Measurements from ENCODE around the gene TMEM147. TPM values are rescaled to one million over a fixed set of nuclear protein-coding genes. Genes with fewer than 3 reads are reported as not detected.

The TMEM147 gene
- total RNA-seq, 1 donor from 2014 or later, result 77.7 TPM

- Histone ChIP-seq H3K27ac (no peak overlapping the region), H3K27me3 (no peaks in the 10 kb centered on the region), H3K4me3 (no peak overlapping the region), H3K4me1 (no peaks in the 10 kb centered on the region), H3K36me3 (no peaks in the 10 kb centered on the region), H3K9me3 (peaks cover 12% of the 10 kb centered on the region)
- DNase-seq, result no peak
- no peak for ATAC-seq
- intact Hi-C loops (cut with DNase I), result no loop called here
- no peak for TF ChIP-seq CTCF (IDR thresholded peaks at IDR 0.05)
Observed at GRCh38 chr19:35577918-35578317, 32.5 kb downstream of the TMEM147 start.

GRCh38 chr19:35578707-35579106 lies 33.3 kb downstream of the TMEM147 start:
- Histone ChIP-seq H3K4me1 (no peaks in the 10 kb centered on the region), H3K4me3 (no peak overlapping the region), H3K27me3 (no peaks in the 10 kb centered on the region), H3K9me3 (peaks cover 12% of the 10 kb centered on the region), H3K27ac (no peak overlapping the region), H3K36me3 (no peaks in the 10 kb centered on the region)
- TF ChIP-seq CTCF (IDR thresholded peaks at IDR 0.05), result no peak
- intact Hi-C loops (cut with DNase I), result no loop called here
- DNase-seq, result no peak
- no peak for ATAC-seq

- intact Hi-C loops (cut with DNase I), result no loop called here
- Histone ChIP-seq H3K4me3 (no peak overlapping the region), H3K27me3 (no peaks in the 10 kb centered on the region), H3K4me1 (no peaks in the 10 kb centered on the region), H3K27ac (no peak overlapping the region), H3K9me3 (no peaks in the 10 kb centered on the region), H3K36me3 (no peaks in the 10 kb centered on the region)
- no peak for TF ChIP-seq CTCF (IDR thresholded peaks at IDR 0.05)
- DNase-seq (no peak), ATAC-seq (no peak)
Observed at GRCh38 chr19:35582760-35583159, 37.3 kb downstream of the TMEM147 start.

GRCh38 chr19:35585848-35586247 lies 40.4 kb downstream of the TMEM147 start, which contains the start of gene PMIS2:
TSS of gene PMIS2 (plus strand) at chr19:35586173. CDS start at chr19:35586260, 87 bp downstream.
- ATAC-seq (no peak), DNase-seq (no peak)
- no peak within 1 kb of the TSS for H3K4me3 ChIP-seq
- no peak for TF ChIP-seq CTCF (IDR thresholded peaks at IDR 0.05)
- no peaks in the 10 kb centered on the region for H3K9me3 ChIP-seq
- no peaks in the 10 kb centered on the region for H3K4me1 ChIP-seq
- intact Hi-C loops (cut with DNase I), result no loop called here
- H3K27me3 ChIP-seq, result no peaks in the 10 kb centered on the region
- no peaks in the 10 kb centered on the region for H3K36me3 ChIP-seq
- no peak within 1 kb of the TSS for H3K27ac ChIP-seq

- Histone ChIP-seq H3K4me1 (no peaks in the 10 kb centered on the region), H3K9me3 (no peaks in the 10 kb centered on the region), H3K4me3 (no peak overlapping the region), H3K36me3 (no peaks in the 10 kb centered on the region), H3K27ac (no peak overlapping the region), H3K27me3 (peaks cover 6% of the 10 kb centered on the region)
- intact Hi-C loops (cut with DNase I), result no loop called here
- TF ChIP-seq CTCF (IDR thresholded peaks at IDR 0.05), result no peak
- no peak for ATAC-seq
- DNase-seq, result no peak
Observed at GRCh38 chr19:35587321-35587720, 41.9 kb downstream of the TMEM147 start.

- intact Hi-C loops (cut with DNase I), result no loop called here
- H3K9me3 ChIP-seq, result no peaks in the 10 kb centered on the region
- H3K4me3 ChIP-seq, result no peak overlapping the region
- H3K27me3 ChIP-seq, result peaks cover 16% of the 10 kb centered on the region
- no peak for ATAC-seq
- H3K27ac ChIP-seq, result no peak overlapping the region
- no peaks in the 10 kb centered on the region for H3K4me1 ChIP-seq
- no peak for TF ChIP-seq CTCF (IDR thresholded peaks at IDR 0.05)
- no peaks in the 10 kb centered on the region for H3K36me3 ChIP-seq
- DNase-seq, result no peak
Observed at GRCh38 chr19:35590875-35591274, 45.4 kb downstream of the TMEM147 start.

Measured in upper lobe of right lung (tissue), 1 donor.